GM20431 (cell line): ENCODE measurements around the gene PLEKHH3.

Experiments
- in situ Hi-C: fragments of 300-500 bp; cut with MseI, MboI; formaldehyde crosslinking; loops from one replicate; pipeline ENCODE4 v1.15.0; 2020; ENCODE audit warnings: low sequenced_read_pairs; ENCODE audit not compliant: unreplicated experiment

Gene PLEKHH3

DNA sequence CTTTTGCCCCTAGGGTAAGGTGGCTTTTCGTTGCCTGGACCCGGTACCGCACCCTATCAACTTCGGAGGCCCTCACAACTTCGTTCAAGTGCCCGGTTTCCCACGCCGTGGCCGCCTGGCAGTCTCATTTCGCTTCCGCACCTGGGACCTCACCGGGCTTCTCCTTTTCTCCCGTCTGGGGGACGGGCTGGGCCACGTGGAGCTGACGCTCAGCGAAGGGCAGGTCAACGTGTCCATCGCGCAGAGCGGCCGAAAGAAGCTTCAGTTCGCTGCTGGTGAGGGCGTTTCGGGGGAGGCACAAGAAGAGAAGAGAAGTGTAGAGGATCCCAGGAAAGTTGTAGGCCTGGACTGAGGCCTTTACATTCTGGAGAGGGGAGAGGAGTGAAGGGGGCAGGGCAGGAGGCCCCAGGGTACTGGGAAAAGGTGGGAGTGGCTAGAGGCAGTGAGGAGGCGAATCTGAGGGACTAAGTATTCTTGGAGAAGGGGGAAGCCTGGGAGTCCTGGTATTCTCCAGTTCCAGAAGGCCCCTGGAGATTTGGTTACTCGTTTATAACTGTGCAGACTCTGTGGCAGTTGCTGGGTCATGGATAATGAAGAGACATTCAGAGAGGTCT is 11.0 kb upstream of the PLEKHH3 start:
- in situ Hi-C loops = loop anchor here (10.0 kb wide), 1 partner anchor 113 kb away; the partner anchor contains the start of gene PSMC3IP

DNA sequence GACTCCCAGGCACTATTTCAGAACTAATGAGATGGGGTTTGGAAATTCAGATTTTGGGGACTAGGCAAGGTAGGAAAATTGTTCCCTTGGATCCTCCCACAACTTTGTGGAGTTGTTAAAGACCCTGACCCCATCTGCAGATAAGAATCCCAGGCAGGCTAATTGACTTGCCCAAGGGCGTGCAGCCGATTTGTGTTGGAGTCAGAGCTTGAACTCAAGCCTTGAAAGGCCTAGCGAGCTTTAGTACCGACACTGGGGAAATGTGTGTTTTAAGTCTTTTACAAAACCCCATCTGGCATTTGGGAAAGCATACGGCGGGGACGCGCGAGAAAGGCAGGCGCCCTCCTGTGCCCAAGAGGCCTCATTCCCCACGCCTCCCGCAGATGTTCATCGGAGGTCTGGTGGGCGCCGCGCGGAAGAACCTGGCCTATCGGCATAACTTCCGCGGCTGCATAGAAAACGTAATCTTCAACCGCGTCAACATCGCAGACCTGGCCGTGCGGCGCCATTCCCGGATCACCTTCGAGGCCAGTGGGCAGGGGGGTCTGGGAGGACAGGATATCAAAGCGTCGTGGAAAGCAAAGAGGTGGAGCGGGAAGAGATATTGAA is 9.8 kb upstream of the PLEKHH3 start:
- in situ Hi-C loops = loop anchor here (10.0 kb wide), 1 partner anchor 112 kb away; the partner anchor contains the start of gene PSMC3IP

DNA sequence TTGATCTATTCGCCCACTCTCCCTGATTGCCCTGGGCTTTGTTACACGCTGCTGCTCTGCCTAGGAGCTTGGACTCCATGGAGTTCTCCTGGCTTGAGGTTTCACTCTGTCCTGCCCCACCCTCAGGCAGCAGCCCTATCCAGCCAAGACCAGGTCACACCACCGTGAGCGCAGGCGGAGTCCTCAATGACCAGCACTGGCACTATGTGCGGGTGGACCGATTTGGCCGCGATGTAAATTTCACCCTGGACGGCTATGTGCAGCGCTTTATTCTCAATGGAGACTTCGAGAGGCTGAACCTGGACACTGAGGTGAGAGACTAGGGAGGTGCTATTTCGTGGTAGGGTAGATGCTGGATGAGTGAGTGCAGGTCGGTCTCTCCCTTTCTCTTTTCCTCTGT is 9.0 kb upstream of the PLEKHH3 start:
- in situ Hi-C loops = loop anchor here (10.0 kb wide), 1 partner anchor 111 kb away; the partner anchor contains the start of gene PSMC3IP

DNA sequence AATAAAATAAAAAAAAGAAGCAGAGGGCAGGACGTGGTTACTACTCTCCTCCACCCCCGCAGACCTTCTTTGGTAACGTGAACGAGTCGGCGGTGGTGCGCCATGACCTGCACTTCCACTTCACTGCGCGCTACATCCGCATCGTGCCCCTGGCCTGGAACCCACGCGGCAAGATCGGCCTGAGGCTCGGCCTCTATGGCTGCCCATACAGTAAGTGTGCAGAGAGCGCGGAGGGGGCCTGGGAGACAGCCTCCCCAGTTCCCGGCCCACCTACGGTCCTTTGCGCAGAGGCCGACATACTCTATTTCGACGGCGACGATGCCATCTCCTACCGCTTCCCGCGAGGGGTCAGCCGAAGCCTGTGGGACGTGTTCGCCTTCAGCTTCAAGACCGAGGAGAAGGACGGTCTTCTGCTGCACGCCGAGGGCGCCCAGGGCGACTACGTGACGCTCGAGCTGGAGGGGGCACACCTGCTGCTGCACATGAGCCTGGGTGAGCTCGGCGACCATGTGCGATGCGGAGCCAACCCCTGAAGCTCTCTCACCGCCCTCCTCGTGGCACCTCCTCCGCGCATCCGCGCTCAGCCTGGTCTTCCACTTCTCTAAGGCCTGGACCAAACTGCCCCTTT is 8.2 kb upstream of the PLEKHH3 start:
- in situ Hi-C loops = loop anchor here (10.0 kb wide), 1 partner anchor 110 kb away; the partner anchor contains the start of gene PSMC3IP

DNA sequence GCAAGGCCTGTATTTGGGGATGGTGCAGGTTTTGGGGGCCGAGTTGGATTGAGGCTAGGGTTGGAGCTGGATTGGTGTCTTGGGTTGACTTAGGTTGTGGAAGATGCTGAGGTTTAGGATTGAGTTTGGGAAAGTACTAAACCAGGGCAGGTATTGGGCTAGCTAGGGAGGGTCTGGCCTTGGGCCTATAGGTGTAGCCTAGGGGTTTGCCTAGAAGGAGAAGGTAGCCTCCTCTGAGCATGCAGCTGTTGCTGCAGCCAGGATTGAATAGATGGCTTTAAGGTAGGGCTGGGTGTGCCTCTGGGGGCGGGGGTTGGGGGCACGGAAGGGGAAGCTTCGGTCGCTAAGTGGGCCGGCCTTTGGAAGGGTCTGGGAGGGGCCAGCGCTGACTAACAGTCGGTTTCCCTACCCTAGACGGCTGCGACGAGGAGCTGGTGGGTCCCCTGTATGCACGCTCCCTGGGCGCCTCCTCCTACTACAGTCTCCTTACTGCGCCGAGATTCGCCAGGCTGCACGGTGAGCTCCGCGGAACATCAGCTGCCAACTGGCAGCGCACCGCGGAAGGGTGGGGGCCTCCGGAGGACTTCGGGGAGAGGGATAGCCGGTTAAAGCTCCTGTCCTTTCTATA is 6.7 kb upstream of the PLEKHH3 start:
- in situ Hi-C loops = loop anchor here (10.0 kb wide), 1 partner anchor 109 kb away; the partner anchor contains the start of gene PSMC3IP

DNA sequence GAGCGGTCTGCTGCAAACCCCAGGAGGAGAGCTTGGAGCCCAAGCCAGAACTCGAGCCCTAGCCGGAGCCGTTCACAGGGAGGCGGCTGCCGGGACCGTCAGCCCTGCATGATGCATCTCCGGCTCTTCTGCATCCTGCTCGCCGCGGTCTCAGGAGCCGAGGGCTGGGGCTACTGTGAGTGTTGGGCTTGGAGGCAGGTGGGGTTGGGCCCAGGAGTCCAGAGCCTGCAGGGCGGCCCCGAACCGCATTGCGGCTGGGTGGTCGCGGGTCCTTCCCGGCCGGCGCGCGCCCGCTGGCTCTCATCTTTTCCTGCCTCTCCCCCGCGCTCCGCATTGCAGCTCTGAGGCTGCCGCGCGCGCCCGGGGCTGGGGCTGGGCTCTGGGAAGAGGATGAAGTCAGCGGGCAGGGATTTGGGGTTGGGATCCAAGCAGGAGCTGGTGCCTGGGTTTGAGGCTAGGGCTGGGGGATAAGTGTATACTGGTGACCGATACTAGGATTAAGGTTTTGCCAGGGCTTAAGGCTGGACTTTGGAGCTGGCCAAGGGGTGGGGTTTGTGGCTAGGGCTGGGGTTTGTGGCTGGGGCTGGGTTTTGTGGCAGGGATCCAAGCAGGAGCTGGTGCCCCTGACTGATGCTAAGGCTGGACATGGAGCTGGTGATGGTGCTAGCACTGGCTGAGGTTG is 6.1 kb upstream of the PLEKHH3 start:
- in situ Hi-C loops = loop anchor here (10.0 kb wide), 1 partner anchor 108 kb away; the partner anchor contains the start of gene PSMC3IP

DNA sequence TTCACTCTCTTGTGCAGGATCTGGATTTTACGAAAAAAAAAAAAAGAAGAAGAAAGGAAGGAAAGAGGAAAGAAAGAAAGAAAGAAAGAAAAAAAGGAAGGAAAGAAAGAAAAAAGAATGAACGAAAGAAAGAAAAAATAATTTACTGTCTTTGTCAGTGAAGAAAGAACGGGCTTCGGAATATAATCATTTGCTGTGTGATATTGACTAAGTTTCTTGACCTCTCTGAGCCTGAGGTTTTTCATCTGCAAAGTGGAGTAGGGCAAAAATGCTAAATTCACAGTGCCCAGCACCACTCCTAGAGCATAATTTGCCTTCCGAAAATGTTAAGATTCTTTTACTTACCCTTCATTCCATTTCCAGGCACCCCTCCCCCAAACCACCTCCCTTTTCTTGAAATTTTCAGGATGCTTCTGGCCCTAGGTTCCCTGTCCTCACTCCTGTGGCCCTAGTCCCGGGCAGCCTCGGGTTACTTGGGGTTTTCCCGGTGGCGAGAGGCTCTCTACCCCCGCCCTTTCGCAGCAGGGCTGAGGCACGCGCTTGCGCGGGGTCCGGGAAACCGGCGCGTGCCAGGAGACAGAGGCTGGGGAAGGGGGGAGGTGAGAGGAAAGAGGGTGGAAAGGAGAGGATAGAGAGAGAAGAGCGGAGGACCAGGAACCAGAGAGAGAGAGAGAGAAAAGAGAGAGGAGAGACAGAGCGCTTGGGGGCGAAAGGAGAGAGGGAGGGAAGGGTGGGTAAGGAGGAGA is 5.4 kb upstream of the PLEKHH3 start, which contains the start of gene CNTNAP1:
TSS of gene CNTNAP1 (plus strand) at position 556 of the 746 bp plus-strand sequence. CDS start 299 bp downstream, outside the sequence.
- in situ Hi-C loops = loop anchor here (10.0 kb wide), 1 partner anchor 107 kb away; the partner anchor contains the start of gene PSMC3IP

DNA sequence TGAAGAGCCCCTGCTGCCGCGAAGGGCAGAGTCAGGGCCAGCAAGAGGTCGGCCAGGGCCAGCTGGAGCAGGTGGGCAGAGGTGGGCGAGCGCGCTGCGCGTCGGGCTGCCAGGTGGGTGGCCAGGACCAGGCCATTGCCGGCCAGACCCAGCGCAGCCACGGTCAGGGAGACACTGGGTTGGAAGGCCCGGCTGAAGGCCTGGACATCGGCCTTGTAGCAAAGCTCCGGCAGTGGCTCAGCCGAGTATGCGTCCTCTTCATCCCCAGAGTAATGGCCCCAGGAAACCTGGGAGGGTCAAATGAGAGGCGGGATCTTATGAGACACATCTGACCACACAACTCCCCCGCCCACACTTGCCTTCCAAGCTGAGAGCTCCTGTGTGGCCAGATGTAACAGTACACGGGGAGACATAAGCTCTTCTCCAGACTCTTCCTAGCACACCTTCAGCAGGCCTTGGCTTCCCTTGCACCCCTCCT is 3.6 kb upstream of the PLEKHH3 start:
- in situ Hi-C loops = loop anchor here (10.0 kb wide), 1 partner anchor 106 kb away; the partner anchor contains the start of gene PSMC3IP

DNA sequence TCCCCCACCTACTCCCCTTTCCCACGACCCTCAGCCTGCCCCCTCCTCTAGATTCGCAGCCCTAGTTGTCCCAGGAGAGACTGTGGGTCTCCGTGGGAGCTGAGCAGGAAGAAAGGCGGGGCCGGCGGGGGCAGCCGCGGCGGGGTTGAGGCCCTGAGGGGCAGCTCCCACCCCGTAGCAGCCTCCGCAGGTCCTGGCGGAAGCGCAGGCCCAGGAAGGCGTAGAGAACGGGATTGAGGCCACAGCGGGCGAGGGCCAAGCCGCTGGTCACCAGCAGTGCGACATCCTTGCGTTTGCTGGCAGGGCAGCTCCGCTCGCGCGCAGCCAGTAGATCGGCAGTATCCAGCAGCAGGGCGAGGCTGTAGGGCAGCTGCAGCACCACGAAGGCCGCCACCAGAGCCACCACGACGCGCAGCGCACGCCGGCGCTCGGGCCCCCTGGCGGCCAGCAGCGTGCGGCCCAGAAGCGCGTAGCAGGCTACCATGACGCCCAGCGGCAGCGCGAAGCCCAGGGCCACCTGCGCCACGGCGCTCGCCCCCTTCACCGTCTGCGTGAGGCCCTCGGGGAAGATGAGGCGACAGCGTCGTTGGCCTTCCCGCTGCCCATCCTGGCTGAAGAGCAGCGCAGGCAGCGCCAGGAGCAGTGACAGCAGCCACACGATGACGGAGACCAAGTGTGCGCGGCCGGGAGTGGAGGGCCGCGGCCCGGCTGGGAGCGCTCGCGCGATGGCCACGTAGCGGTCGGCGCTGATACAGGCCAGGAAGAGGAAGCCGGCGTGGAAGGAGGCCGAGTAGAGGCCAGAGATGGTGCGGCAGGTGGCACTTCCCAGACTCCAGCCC is 2.9 kb upstream of the PLEKHH3 start:
- in situ Hi-C loops = loop anchor here (10.0 kb wide), 1 partner anchor 105 kb away; the partner anchor contains the start of gene PSMC3IP

DNA sequence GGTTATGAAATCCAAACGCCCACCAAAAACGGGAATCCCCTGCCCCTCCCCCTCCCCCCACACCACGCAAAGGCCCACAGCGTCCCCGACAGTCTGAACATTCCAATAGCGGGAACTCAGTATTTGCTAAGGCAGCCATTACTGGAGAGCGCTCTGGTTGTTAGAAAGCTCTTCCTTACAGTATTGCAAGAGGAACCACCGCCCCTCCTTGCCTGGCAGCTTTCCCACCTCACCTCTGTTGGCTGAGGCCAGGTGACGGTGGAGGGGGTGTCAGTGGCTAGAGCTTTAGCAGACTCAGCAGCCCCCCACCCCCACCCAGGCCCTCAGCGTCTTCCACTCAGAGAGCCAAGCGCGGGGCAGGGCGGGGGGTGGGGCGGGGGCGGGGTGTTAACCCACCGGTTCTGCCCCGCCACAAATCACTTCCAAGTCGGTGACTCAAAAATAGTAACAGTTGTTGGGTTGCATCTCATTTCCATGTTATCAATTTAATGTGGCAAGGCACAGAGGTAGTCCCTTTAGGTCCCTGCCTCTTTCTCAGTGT is 2.2 kb upstream of the PLEKHH3 start:
- in situ Hi-C loops = no loop called here

DNA sequence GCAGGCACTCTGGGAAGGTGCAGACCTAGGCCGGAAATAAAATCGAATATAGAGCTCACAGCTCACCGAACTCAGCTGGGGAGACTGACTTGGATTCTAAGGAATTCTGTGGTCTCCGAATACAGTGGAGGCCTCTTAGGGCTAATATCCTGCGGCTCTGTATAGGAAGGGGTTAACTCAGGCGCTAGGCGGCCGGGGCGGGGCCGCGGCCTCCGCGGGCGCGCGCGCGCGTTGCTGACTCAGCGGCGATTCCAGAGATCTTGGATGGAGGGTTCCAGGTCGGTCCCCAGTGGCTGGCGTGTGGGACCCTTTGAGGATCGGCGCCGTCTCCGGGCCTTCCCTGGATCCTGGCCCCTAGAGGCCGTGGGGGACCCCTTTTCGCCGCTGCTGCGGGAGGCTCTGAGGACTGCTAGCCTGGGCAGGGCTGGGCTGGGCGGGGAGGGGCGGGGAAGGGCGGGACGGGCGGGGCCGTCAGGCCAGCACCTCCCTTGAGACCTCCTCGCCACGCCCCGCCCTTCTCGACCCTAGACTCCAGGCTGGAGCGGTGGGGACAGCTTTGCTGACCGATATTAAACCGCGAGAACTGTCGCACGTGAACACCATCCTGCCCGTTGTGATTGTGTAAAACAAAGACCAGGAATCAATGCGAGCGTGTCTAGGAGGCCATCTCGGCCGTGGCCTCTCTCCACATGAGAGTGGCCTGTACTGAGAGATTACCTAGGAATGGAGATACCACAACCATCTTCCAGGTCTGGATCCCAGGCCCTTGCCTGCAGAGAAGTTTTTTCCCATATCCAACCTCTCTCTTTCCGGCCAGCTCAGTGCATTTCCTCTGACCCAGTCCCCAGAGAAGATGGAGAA is 1.4 kb upstream of the PLEKHH3 start:
- in situ Hi-C loops = no loop called here

DNA sequence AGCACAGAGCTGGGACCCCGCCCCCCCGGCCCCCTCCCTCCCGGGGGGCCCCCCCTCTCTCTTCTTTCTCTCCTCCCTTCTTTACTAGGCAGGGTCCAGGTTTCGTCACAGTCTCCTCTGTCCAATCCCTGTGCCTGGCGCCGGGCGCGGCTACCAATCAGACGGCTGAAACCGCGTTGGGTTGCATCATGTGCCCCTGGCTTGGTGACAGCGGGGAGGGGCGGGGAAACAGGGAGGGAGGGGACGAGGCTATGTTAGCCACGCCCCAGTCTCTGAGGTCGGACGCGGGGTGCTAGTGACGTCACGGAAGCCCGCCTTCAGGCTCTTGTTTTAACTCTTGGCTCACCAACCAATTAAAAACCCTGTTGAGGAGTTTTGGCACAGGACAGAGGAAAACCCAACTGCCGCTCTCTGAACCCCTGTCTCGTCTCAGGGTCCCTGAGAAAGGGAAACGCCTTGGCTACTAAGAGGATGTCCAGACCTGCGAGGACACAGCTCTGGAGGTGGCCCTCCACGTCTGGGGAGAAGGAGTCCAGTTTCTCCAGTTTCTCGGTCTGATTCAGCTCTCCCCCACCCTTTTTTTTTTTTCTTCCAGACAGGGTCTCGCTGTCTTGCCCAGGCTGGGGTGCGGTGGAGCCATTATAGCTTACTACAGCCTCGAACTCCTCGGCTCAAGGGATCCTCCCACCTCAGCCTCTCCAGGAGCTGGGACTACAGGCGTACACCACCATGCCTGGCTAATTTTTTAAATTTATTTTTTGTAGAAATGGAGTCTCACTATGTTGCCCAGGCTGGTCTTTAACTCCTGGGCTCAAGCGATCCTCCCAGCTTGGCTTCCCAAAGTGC is 441 bp upstream of the PLEKHH3 start:
- in situ Hi-C loops = no loop called here

DNA sequence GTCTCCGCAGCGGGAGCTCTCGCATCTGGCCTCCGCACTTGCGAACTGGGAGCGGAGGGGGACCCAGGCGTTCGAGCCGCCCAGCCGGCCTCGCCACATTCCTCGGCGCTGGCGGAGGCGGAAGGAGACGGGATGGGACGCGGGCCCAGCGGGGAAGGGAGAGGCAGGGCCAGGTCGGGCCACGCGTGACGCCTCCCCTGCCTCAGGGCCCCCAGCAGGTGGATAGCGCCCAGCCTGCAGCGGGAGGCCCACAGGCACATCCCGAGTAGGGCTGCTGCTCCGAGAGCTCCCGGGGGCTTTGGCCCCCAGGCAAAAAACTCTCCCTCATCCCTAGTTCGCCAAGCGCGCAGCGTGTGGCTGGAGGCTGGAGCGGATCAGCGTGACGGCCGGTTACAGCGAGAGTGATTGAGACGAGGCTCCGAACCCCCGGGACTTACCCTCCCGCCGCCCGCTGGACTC is 800 bp downstream of the PLEKHH3 start:
- in situ Hi-C loops = no loop called here

DNA sequence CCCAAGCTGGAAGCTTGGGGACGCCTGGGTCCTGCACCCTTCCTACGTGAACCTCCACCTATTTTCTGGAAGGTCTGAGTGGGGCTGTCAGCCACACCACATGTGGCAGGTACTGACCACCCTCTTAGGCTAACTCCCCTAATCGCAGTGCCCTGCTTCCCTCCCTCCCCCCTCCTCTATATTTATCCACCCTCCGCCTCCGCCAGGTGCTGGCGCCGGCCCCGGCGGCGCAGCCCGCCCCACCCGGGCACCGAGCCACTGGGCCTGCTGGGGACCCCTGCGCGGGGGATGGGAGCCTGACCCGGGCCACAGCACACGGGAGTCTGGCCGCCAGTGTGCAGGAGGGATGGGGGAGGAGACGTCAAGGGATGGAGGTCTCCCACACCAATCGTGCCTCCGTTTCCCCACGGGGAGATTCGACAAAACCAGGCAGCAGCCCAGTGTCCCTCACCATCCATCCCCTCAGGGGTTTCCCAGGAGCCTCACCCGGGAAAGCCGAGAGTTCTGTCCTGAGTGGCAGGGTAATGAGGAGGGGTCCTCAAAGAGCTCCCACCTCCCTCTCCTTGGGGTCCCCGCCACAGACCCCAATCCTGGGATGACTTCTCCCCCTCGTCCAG is 1.3 kb downstream of the PLEKHH3 start:
- in situ Hi-C loops = no loop called here

DNA sequence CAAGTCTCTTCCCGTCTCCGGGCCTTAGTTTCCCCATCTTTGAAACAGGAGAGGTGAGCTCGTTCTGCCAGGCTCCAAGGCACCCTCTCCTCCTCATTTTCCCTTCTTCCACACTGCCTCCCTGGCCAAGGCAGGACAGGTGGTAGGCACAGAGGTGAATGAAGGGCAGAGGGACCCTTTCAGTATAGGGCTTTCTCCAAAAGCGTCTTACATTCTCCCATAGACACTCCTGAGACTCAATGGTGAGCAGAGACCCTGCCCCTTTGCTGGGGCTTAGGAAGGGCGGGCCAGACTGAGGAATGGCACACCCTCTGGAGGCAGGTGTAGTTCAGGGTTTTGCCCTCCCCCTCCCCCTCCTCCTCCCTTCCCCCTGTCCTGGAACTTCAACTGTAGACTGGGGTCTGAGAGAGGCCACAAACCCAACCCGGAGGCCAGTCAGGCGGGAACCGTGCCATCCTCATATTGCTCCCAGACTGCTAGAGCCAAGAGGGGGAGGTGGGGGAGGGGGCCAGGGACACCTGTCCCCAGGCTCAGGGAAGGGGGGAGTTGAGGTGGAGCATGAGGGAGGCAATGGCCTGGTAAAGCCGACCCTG is 1.9 kb downstream of the PLEKHH3 start:
- in situ Hi-C loops = no loop called here
